Measurements from ENCODE around the gene HSF4. TPM values are rescaled to one million over a fixed set of nuclear protein-coding genes. Genes with fewer than 3 reads are reported as not detected.

The HSF4 gene
- total RNA-seq, 1 donor from 2014 or later: 2.0 TPM

DNA sequence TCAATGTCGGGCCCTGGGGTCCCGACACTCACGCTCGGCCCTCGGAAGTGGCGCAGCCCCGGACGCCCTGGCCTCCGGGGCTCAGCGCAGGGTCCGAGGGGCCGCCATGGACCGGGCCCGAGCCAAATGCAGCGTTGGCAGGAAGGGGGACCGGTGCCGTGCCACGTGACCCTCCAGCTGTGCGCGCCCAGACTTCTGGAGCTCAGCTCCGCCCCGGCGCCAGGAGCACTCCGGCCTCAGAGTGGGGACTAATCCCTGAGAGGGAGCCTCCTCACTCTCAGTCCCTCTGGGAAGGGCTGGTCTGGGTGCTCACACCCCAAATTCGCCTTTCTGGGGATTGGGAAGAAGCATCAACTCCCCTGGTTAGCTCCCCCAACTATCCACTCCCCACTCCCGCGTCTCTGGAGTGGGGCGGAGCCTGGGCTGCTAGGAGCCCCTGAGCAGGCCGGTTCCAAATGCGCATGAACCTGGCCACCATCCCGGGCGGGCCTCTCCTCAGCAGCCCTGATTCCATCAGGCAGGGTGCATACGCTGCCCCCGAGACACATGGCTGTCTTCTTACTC is 13.6 kb upstream of the HSF4 start, which contains the start of gene B3GNT9:
TSS of gene B3GNT9 (minus strand) at position 166 of the 564 bp plus-strand sequence. CDS start 513 bp downstream, outside the sequence.
- peak; percentile 49 for DNase-seq

DNA sequence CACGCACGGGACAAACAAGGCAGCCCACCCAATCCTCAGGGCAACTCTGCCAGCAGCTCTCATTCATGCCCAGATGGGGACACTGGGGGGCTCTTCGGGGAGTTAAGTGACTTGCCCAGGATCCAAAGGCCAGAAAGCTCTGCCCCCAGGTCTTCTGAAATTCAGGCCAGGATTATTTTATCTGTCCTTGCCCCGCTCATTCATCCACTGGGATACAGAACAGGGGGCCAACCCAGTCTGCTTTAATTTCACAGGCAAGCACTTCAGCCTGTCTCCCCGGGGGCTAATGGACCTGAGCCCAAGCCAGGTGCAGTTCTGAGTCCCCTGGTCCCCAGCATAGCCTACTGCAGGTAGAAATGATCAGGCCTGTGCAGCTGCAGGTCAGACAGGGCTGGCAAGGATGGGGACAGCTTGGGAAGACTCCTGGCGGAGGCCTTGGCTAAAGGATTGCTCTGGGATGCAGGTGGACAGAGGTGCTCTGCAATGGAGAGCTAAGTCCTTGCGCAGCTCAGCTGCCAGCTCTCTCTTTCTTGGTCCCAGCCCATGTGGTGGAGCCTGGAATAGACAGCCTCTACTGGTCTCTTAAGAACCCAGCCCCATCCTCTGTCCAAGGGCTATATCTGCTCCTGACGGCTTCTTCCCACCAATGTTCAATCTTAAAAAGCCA is 13.0 kb upstream of the HSF4 start:
- no peak for DNase-seq

DNA sequence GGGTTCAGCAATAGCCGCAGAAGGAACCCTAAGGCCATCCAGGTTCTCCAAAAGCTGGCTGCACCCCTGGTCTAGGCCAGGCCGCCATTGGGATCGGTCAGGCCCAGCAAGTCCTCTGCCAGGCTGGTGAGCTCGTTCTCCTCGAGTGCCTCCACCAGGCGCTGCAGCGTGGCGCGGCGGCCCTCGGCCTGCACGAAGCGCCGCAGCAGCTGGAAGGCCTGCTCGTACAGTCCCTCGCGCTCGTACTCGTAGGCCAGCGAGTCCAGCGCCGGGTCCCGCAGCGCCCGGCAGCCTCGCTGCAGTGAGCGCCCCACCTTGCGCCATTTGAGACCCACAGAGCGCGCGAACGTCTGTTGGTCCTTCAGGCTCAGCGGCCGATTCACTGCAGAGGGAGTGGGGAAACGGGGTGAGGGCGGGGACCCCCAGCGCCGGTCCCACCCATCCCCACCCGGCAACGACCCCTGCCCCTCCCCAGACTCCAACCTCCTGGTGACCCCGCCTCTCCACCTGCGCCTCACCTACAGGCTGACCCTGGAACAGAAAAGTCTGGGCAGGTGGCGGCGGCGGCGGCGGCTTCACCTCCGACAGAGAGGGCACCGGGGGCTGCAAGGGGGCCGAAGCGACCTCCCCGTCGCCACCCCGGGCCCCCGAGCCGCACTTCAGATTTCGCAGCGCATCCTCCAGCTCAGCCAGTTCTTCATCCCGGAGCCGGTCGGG is 9.8 kb upstream of the HSF4 start:
- DNase-seq: no peak

DNA sequence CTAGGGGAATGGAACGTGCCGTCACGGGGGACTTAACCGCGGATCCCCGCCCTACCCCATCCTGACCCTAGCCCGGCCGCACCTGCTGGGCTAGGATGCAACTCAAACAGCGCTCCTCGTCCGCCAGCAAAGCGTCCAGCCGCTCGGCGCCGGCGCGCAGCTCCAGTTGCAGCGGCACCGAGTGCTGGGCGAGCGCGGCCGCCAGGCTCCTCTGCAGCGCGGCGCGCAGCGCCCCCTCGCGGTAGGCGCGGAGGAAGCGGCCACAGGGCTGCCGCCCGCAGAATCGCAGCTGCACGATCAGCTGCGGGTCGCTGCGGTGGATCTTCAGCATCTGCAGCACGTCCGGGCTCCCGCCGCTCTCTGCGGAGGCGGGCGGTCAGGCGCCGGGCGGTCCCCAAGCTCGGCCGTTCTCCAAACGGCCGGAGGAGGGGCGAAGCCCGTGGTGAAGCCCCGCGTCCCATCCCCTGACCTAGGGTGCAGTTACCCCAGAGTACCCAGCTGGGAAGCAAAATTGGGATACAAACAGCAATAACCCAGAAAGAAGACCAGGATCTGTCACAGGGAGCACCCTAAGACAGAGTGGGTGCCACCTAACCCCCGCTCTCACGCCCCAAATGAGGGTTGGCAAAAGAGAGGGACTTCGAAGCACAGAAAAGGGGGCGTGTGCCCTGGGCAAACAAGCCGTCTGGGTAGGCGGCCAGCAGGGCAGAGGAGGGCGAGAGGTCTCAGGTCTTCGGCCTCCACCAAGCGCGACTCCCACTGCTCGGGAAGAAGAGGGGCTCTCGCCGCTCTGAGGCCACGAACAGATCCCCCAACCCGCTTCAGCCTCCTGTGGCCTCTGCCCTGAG is 9.0 kb upstream of the HSF4 start:
- peak; percentile 87 for DNase-seq

DNA sequence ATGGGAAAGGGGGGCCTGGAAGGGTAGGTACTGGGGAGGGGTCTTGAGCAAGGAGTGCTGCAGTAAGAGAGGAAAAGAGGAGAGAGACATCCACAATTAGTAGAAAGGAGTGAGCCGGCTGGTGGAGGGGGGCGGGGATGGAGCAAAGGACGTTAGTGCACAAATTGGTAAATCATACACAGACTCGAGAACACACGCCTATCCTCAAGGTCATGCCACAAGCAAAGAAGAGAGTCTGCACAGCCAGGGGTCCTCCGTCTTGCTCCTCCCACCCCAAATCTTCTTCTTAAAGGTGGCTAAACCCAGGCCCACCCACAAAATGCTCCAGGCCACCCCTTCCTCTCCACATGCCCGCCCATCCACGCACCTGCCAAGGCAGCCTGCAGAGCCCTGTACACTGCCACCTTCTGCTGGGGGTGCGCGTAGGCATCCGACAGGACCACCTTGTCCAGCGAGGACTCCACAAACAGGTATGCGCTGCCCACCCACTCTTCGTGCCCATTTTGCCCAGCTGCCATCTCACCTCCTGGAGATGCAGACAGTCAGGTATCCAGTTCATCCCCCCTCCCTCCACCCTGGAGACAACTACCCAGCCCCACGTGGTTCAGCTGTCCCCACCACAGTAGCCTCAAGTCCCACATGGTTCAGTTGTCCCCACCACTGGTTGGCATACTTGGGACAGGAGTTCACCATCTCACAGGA is 8.3 kb upstream of the HSF4 start:
- no peak for DNase-seq

DNA sequence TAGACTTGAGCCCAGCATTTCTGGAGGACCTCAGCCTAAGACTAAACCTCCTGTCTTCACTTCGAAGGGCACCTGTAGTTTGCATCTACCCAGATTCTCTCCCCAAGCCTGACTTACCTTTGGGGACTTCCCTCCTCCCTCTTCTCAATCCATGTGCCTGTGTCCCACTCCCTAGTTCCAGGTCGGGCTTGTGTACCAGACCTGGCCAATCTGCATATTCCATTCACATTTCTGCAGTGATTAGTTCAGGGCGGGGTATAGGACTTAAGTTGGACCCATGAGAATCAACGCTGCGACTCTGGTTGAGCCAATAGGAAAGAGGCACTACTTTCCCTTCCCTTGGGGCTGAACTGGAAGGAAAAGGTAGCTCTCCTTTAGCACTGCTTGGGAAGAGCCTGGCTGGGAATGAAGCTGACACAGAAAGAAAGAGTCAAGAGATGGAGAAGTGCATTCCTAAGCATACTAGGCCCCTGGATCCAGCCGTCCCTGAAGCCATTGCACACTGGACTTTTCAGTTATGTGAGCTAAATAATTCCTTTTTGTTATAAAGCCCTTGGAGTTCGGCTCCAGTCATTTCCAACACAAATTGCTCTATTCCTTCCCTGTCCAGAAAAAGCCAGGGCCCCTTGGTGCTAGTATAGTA is 7.3 kb upstream of the HSF4 start:
- DNase-seq: no peak

DNA sequence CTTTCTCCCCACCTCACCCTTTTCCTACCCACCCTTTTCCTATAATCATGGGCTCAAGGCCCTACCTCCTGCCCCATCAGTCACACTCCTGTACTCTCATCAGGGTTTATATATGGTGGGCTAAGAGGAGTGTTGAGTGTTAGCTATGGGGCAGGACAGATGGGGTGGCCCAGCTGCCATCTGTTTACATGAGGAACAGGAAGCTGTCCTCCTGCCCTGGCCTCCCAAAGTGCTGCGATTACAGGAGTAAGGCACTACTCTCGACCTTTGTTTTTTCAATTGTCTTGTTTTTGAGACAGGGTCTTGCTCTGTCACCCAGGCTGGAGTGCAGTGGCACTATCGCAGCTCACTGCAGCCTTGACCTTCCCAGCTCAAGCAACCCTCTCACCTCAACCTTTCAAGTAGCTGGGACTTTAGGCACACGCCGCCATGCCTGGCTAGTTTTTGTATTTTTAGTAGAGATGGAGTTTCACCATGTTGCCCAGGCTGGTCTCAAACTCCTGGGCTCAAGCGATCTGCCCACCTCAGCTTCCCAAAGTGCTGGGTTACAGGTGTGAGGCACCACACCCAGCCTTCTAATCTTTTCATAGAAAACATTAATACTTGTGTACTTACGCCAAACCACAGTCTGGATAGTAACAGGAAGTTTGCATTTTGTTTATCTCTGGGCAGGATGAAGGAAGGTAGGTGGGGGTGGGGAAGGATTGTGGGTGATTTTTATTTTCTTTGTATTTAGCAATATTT is 6.5 kb upstream of the HSF4 start:
- DNase-seq: no peak

DNA sequence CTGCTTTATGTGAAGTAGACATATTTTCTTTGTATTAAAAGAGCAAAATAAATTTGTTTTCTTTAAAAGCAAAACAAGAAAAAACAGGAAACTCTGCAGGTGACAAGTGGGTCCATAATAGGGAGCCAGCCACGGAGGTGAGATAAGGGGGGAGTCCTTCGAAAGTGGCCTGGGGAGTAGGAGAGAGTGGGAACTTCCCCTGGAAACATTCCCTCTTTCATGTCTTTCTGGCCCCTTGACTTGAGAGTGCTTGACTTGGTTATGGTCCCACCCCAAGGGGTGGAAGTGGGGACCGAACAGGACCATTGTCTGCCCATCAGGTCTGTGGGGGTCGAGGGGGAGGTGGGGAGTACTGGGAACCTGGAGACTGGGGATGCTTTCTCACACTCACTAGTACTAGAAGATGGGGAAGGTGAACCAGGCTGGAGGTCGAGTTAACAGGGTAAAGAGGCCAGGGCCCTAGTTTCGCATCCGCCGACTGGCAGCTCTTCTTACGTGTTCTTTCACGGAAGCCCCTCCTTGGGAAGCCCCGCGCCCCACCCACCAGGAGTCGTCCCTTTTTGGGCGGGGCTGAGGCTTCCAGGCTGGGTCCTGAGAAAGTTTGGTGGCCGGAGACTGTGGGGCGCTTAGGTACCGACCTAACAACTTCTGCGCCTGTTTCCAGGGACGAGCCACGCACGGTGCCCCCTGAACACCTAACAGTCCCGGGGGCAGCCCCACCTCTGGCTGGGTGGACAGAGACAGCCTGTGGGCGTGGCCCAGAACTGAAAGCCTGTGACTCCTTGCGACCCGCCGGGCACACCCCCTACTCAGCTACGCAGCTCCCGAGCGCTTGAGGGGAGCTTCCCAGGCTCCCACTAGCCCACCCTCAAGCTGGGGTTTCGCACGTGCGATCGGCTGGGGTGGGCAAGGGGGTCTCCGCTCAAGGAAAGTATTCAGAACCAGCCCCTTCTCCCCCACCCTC is 5.6 kb upstream of the HSF4 start:
- DNase-seq: no peak

DNA sequence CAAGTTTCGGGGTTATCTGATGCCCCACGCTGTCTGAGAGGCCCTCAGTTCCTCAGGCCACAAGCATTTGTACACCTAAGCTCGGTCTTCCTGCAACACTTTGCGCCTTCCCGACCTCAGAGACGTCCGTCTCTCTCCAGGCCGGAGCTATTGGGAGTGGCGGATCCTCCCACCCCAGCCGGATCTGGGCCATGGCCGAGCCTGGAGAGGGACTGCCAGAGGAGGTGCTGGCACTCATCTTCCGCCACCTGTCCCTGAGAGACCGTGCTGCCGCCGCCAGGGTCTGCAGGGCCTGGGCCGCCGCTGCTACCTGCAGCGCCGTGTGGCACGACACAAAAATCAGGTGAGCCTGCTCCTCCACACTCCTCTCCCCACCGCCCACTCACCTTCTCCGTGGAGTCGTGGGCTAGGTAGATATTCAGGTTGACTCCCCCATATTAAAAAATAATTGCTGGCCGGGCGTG is 2.9 kb upstream of the HSF4 start:
- DNase-seq: no peak

DNA sequence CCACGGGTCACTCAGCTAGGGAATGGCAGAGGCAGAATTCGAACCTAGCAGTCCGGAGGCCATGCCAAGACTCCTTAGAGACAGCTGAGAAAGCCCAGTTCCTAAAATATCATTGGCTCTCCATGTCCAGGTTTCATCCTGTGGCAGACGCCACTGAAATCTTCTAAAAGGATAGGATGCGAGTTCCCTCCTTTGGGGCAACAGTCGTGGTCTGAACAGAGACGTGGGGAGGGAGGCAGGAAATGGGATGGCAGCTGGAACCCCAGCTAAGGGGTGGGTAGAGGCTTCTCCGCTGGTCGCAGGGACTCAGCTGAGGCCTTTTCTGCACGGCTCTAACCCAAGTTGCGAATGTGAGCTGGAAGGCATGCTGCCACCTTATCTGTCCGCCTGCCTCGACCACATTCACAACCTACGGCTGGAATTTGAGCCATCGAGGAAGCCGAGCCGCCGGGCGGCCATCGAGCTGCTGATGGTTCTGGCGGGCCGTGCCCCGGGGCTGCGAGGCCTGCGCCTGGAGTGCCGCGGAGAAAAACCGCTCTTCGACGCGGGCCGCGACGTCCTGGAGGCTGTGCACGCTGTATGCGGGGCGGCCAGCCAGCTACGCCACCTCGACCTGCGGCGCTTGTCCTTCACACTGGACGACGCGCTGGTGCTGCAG is 1.9 kb upstream of the HSF4 start:
- no peak for DNase-seq

DNA sequence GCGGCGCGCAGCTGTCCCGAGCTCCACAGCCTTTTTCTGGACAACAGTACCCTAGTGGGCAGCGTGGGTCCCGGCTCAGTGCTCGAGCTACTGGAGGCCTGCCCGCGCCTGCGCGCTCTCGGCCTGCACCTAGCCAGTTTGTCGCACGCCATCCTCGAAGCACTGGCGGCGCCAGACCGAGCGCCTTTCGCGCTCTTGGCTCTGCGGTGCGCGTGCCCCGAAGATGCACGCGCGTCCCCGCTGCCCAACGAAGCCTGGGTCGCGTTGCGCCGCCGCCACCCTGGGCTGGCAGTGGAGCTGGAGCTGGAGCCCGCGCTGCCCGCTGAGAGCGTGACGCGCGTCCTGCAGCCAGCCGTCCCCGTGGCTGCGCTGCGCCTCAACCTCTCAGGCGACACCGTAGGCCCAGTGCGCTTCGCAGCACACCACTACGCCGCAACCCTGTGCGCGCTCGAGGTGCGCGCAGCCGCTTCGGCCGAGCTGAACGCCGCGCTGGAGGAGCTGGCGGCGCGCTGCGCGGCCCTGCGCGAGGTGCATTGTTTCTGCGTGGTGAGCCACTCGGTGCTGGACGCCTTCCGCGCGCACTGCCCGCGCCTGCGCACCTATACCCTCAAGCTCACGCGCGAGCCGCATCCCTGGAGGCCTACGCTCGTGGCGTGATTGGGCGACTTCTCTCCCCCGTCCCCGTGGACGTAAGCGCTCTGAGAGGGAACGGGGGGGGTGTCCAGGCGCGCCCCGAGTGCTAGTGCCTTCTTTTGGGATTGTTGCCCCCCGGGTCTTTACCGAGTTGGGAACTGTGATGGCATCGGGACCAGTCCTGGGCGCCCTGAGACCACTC is 1.2 kb upstream of the HSF4 start:
- DNase-seq: peak; percentile 64

DNA sequence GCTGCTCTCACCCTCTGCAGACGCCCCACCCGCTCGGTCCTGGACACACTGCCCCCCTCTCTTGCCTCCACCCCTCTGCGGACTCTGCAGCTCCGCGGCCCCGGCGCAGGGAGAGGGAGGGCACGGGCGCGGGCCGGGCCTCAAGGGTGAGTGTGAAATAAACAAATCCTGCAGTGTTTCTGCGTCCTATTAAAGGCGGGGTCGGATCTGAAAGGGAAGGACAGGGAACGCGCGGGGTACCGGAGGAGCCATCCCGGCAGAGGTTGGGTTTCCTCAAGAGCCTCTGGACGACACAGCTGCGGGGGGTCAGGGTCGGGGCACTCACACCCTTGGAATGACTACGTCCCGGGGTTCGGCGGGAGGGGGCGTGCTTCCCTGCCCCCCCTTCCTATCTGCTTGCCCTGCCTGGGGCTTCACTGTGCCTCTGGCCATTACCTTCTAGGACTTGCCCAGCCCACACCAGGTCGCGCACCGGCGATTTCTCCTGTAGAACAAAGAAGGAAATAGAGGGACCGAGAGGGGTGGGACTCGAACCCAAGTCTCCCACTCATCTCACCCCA is 466 bp upstream of the HSF4 start:
- no peak for DNase-seq

DNA sequence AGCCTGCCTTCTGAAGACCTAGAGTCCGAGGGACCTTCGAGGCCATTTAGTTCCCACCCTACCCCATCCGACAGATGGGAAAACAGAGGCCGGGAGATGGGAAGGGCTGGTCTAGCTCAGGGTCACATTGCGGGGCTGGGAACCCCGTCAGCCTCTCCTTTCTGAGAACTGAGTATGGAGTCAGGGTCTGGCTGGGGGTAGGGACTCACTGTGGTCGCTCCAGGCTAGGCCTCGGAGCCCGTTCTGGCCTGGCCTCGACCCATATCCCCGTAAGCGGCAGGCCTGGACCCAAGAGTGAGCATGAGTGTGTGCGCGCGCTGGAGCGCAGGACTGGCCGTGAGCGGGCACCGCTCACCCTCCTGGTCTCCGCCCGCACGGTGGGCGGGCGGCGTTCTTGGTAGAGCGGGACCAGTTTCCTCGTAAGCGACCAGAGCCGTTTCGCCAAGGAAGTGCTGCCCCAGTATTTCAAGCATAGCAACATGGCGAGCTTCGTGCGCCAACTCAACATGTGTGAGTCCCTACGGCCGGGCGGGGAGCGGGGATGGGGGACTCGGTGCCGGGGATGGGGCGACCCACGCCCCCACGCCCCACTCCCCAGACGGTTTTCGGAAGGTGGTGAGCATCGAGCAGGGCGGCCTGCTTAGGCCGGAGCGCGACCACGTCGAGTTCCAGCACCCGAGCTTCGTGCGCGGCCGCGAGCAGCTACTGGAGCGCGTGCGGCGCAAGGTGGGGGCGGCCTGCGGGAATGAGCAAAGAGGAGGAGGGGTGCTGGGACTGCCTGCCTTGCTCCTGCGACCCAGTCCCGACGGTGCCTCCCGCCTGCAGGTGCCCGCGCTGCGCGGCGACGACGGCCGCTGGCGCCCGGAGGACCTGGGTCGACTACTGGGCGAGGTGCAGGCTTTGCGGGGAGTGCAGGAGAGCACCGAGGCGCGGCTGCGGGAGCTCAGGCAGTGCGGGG is 855 bp downstream of the HSF4 start:
- DNase-seq: no peak

DNA sequence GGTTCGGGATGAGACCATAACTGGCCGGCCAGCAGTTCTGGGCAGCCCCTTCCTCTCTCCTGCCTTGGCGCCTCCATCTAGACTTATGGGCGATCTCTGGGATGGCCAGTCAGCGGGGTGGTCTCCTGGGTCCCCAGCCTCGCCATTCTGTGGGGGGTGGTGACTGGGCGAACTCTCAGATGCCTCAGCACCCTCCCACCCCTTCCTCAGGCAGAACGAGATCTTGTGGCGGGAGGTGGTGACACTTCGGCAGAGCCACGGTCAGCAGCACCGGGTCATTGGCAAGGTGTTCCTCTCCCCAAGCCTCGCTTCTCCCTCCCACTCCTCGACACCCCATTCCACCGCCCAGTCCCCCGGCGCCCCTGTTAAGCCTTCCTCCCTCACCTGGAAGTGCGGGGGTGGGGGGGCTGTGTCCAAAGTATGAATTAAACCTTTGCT is 1.6 kb downstream of the HSF4 start:
- no peak for DNase-seq

DNA sequence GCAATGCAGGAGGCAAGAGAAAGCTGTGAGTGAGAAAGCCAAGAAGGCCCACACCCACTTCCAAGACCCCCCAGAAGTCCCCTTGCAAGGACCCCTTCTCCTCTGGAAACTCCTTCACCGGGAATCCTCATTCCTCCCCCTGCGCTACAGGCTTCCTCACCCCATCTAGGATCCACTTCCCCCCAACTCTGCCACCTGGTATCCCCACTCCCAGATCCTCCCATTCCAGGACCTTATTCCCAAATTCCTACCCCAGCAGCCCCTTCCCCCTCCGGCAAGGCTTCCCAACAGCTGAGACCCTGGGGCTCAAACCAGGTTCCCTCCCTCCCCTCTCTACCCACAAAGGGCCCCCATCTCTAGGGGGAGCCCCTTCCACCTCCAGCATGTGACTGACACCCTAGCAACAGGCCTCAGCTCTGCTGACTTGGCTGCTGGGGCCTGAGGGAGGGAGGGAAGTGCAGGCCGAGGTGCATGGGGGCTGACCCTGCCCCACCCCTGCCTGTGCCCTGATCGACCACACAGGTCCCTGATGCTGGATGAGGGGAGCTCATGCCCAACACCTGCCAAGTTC is 2.1 kb downstream of the HSF4 start:
- no peak for DNase-seq

DNA sequence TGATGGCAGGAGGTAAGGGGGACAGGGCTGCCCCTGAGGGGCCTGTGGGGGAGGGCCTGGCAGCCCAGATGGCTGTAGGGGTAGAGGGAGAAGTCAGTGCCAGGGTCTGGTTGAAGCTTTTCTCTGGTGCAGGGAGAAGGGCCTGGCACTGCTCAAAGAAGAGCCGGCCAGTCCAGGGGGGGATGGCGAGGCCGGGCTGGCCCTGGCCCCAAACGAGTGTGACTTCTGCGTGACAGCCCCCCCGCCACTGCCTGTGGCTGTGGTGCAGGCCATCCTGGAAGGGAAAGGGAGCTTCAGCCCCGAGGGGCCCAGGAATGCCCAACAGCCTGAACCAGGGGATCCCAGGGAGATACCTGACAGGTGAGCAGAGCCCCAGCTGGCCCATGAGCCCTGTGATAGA is 3.0 kb downstream of the HSF4 start:
- DNase-seq: no peak

Measured in dermis blood vessel endothelial cell (primary cell).